OCI-LY7 (cell line): ENCODE measurements around the gene C1orf21. TPM values are rescaled to one million over a fixed set of nuclear protein-coding genes. Genes with fewer than 3 reads are reported as not detected.

Experiments used
- BruUV-seq: library from RNA; stranded (reverse); fragments of 400-500 nt; replicated peaks from 2 replicates; lab custom pipeline; 2021; lab: Mats Ljungman, UMichigan
- CTCF ChIA-PET: fragments of 300-600 bp; sonication (Branson Sonifier 250); formaldehyde crosslinking; loops from one replicate; lab custom pipeline; 2022; ENCODE audit warnings: antibody characterized with exemption; ENCODE audit not compliant: unreplicated experiment; lab: Charles Lee
- POLR2A ChIA-PET: fragments of 300-600 bp; sonication (Branson Sonifier 250); formaldehyde crosslinking; loops from one replicate; lab custom pipeline; 2022; ENCODE audit warnings: antibody characterized with exemption; lab: Charles Lee
- DNase-seq: peaks from one replicate; pipeline ENCODE4 v3.0.0-alpha.2; 2015; ENCODE audit warnings: low spot score
- H2AFZ ChIP-seq: fragments of 200-600 bp; sonication (generic), shearing (Covaris generic); 2 replicates; pipeline ENCODE4 v1.6.1; 2014; ENCODE audit warnings: mild to moderate bottlenecking, antibody characterized with exemption, low read length, moderate library complexity
- H3K27ac ChIP-seq: fragments of 200-600 bp; sonication (generic); 2 replicates; pipeline ENCODE4 v1.5.1; 2014; ENCODE audit warnings: mixed run types, low read depth, mild to moderate bottlenecking, moderate library complexity, low read length, inconsistent platforms; ENCODE audit not compliant: poor library complexity, severe bottlenecking
- H3K36me3 ChIP-seq: fragments of 200-600 bp; sonication (generic); 2 replicates; pipeline ENCODE4 v1.6.1; 2014; ENCODE audit warnings: mild to moderate bottlenecking, antibody characterized with exemption, low read length, moderate library complexity, mixed read lengths; ENCODE audit not compliant: insufficient read depth
- H3K4me1 ChIP-seq: fragments of 200-600 bp; sonication (generic); 2 replicates; pipeline ENCODE4 v1.5.1; 2014; ENCODE audit warnings: mild to moderate bottlenecking, low read length; ENCODE audit not compliant: insufficient read depth, poor library complexity, severe bottlenecking
- H3K4me2 ChIP-seq: fragments of 200-600 bp; sonication (generic); 2 replicates; pipeline ENCODE4 v1.6.1; 2014; ENCODE audit warnings: mild to moderate bottlenecking, low read length
- H3K4me3 ChIP-seq: fragments of 200-600 bp; sonication (generic); 2 replicates; pipeline ENCODE4 v1.5.1; 2014; ENCODE audit warnings: mild to moderate bottlenecking, low read depth, low read length; ENCODE audit not compliant: poor library complexity, severe bottlenecking
- H3K79me2 ChIP-seq: fragments of 200-600 bp; sonication (generic); 2 replicates; pipeline ENCODE4 v1.6.1; 2016; ENCODE audit warnings: low read depth, mild to moderate bottlenecking, low read length, moderate library complexity, mixed read lengths; ENCODE audit not compliant: insufficient read depth
- H3K9me2 ChIP-seq: fragments of 200-600 bp; sonication (generic); 2 replicates; pipeline ENCODE4 v1.6.1; 2016; ENCODE audit warnings: mild to moderate bottlenecking, low read length, mixed read lengths; ENCODE audit not compliant: insufficient read depth
- H3K9me3 ChIP-seq: fragments of 200-600 bp; sonication (generic); 2 replicates; pipeline ENCODE4 v1.6.1; 2014; ENCODE audit warnings: mild to moderate bottlenecking, mixed run types, low read length, mixed read lengths
- H4K20me1 ChIP-seq: fragments of 200-600 bp; sonication (generic); 2 replicates; pipeline ENCODE4 v1.6.1; 2014; ENCODE audit warnings: mild to moderate bottlenecking, antibody characterized with exemption, low read length, moderate library complexity, mixed read lengths; ENCODE audit not compliant: insufficient read depth
- EZH2phosphoT487 ChIP-seq: fragments of 200-600 bp; sonication (generic); IDR thresholded peaks from 2 replicates; pipeline ENCODE4 v1.6.1; 2018; ENCODE audit warnings: low read depth, borderline replicate concordance, mild to moderate bottlenecking, mixed run types, antibody characterized with exemption, low read length, moderate library complexity, mixed read lengths
- intact Hi-C: fragments of 100-400 bp; cut with micrococcal nuclease; formaldehyde crosslinking; loops from one replicate; pipeline ENCODE4 v1.10.0; 2022; ENCODE audit not compliant: unreplicated experiment
- total RNA-seq, 2 experiments: library from RNA; depleted of rRNA in 1 of 2; stranded (reverse); fragments of >200 nt in 1 of 2; shearing (Covaris generic) in 1 of 2; gene quantifications; 2 replicates each; pipeline ENCODE4 v1.2.3, GENCODE V29; 2014 to 2022
- TF ChIP-seq, protein P1 (sequence below): fragments of 200-600 bp; sonication (generic); conservative IDR thresholded peaks from 2 replicates; pipeline ENCODE4 v1.5.1; 2014; ENCODE audit warnings: mild to moderate bottlenecking, antibody characterized with exemption, low read length, moderate library complexity, mixed read lengths

Gene C1orf21
- total RNA-seq, 2 experiments from 2014 or later: not detected

- BruUV-seq: no TSS peak
- H3K36me3 ChIP-seq: no peaks in the 10 kb centered on the region
- POLR2A ChIA-PET: interaction anchor here (0.6 kb wide), 1 partner anchor 1940 kb away, joined by 3 read pairs; no protein-coding TSS in a partner anchor
Observed at GRCh38 chr1:184445997-184446396, 59.2 kb downstream of the C1orf21 start.

DNA sequence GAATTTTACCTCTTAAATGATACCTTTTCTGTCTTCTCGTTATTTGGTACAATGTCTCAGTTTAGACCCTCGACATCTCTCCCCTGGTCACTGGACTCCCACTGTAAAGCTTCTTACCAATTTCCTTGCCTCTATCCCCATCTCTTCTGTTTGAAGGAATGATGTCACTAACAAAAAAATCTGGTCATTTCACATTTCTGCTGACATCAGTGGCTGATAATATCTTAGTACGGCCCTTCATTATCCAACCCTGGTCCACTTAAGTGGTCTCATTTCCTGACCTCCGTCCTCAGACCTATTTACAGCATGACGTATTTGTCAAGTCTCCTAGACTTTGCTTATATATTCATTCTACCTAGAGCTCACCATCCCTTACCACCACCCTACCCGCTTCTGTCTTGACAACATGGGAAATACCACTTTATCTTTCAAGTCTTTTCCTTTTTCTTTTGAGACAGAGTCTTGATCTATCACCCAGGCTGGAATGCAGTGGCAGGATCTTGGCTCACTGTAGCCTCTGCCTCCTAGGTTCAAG, 60.9 kb downstream of the C1orf21 start:
- Histone ChIP-seq H3K27ac (no peak overlapping the region), H3K9me3 (no peaks in the 10 kb centered on the region), H3K9me2 (no peaks in the 10 kb centered on the region), H3K79me2 (no peaks in the 10 kb centered on the region), H3K4me1 (no peaks in the 10 kb centered on the region), H3K36me3 (no peaks in the 10 kb centered on the region), H4K20me1 (no peaks in the 10 kb centered on the region), H3K4me3 (no peak overlapping the region), H2AFZ (no peak overlapping the region), H3K4me2 (no peak overlapping the region)
- intact Hi-C loops: no loop called here
- ChIA-PET POLR2A (interaction anchor here (0.6 kb wide), 1 partner anchor 344 kb away, joined by 3 read pairs; no protein-coding TSS in a partner anchor), CTCF (no interaction called here)
- BruUV-seq: no TSS peak
- no peak for DNase-seq
- TF ChIP-seq EZH2phosphoT487: no peak
- TF ChIP-seq, protein P1, sequence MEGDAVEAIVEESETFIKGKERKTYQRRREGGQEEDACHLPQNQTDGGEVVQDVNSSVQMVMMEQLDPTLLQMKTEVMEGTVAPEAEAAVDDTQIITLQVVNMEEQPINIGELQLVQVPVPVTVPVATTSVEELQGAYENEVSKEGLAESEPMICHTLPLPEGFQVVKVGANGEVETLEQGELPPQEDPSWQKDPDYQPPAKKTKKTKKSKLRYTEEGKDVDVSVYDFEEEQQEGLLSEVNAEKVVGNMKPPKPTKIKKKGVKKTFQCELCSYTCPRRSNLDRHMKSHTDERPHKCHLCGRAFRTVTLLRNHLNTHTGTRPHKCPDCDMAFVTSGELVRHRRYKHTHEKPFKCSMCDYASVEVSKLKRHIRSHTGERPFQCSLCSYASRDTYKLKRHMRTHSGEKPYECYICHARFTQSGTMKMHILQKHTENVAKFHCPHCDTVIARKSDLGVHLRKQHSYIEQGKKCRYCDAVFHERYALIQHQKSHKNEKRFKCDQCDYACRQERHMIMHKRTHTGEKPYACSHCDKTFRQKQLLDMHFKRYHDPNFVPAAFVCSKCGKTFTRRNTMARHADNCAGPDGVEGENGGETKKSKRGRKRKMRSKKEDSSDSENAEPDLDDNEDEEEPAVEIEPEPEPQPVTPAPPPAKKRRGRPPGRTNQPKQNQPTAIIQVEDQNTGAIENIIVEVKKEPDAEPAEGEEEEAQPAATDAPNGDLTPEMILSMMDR: no peak

More at GRCh38 chr1:184445997-184446396, 59.2 kb downstream of the C1orf21 start:
- H3K79me2 ChIP-seq: no peaks in the 10 kb centered on the region
- H4K20me1 ChIP-seq: no peaks in the 10 kb centered on the region
- DNase-seq: no peak
- no peaks in the 10 kb centered on the region for H3K9me2 ChIP-seq
- no peak for TF ChIP-seq EZH2phosphoT487
- TF ChIP-seq, protein P1: no peak
- CTCF ChIA-PET: no interaction called here
- no peak overlapping the region for H3K27ac ChIP-seq
- H2AFZ ChIP-seq: no peak overlapping the region
- H3K4me3 ChIP-seq: no peak overlapping the region
- intact Hi-C loops: no loop called here
- H3K4me1 ChIP-seq: no peaks in the 10 kb centered on the region
- no peaks in the 10 kb centered on the region for H3K9me3 ChIP-seq
- H3K4me2 ChIP-seq: no peak overlapping the region

DNA sequence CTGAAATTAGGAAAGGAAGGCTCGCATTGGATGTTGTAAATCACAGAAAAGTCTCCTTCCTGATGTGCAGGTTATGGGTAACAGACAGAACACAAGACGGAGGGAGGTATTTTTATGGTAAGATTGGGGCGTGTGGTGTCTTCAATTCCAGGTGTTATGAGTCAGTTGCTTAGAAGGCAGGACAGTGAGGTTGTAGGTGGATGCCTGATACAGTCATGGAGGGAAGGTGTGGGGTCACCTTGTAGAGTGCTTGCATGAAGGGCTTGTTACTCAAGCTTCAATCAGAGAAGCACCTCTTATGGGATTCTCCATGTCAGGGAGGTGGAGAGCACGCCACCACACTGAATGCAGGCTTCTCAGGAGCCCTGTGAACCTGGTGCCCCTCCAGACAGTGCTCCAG, 63.1 kb downstream of the C1orf21 start:
- Histone ChIP-seq H3K79me2 (no peaks in the 10 kb centered on the region), H3K4me2 (no peak overlapping the region), H3K9me2 (no peaks in the 10 kb centered on the region), H2AFZ (no peak overlapping the region), H3K36me3 (no peaks in the 10 kb centered on the region), H3K4me1 (no peaks in the 10 kb centered on the region), H3K27ac (no peak overlapping the region), H3K9me3 (no peaks in the 10 kb centered on the region), H4K20me1 (no peaks in the 10 kb centered on the region), H3K4me3 (no peak overlapping the region)
- no peak for DNase-seq
- CTCF ChIA-PET: no interaction called here
- TF ChIP-seq, protein P1: no peak
- no peak for TF ChIP-seq EZH2phosphoT487
- intact Hi-C loops: no loop called here
- POLR2A ChIA-PET: no interaction called here
- no TSS peak for BruUV-seq
